WTC11 (cell line): Measurements from ENCODE around the gene SBK3. TPM values are rescaled to one million over a fixed set of nuclear protein-coding genes. Genes with fewer than 3 reads are reported as not detected.
"Not testable (repeated sequence)": the region's sequence is repeated elsewhere in the genome, so short reads cannot be mapped to it uniquely, and the experiment has no call there.

ENCODE experiments used
- ATAC-seq: fragments of 200-7000 bp; cut with Tn5 transposase; 2 replicates; pipeline ENCODE4 v1.10.0; 2021; ENCODE audit warnings: mild to moderate bottlenecking, moderate library complexity
- CTCF ChIA-PET: fragments of 300-600 bp; sonication (Branson Sonifier 250); formaldehyde crosslinking; loops from one replicate; lab custom pipeline; 2021; ENCODE audit warnings: antibody characterized with exemption; lab: Charles Lee
- POLR2A ChIA-PET: fragments of 350-600 bp; sonication (Branson Sonifier 250); formaldehyde crosslinking; loops from one replicate; lab custom pipeline; 2021; ENCODE audit warnings: antibody characterized with exemption; lab: Charles Lee
- DNase-seq: peaks from one replicate; pipeline ENCODE4 v3.0.0; 2021; ENCODE audit warnings: low spot score
- H3K27ac Mint-ChIP-seq: 2 replicates; pipeline ENCODE4 v1.8.0; 2021; ENCODE audit warnings: mixed read lengths
- H3K27me3 Mint-ChIP-seq: 2 replicates; pipeline ENCODE4 v1.8.0; 2021; ENCODE audit warnings: low read depth, mild to moderate bottlenecking, moderate library complexity, mixed read lengths
- H3K36me3 Mint-ChIP-seq: 2 replicates; pipeline ENCODE4 v1.8.0; 2021; ENCODE audit warnings: mixed read lengths
- H3K4me1 Mint-ChIP-seq: 2 replicates; pipeline ENCODE4 v1.8.0; 2022; ENCODE audit warnings: mixed read lengths
- H3K4me3 Mint-ChIP-seq: 2 replicates; pipeline ENCODE4 v1.8.0; 2021; ENCODE audit warnings: mild to moderate bottlenecking, moderate library complexity, mixed read lengths
- H3K9me3 Mint-ChIP-seq: 2 replicates; pipeline ENCODE4 v1.8.0; 2021; ENCODE audit warnings: mixed read lengths
- ETV6 ChIP-seq: sonication (generic); formaldehyde crosslinking; IDR thresholded peaks from 2 replicates; pipeline ENCODE4 v1.8.1; 2022; ENCODE audit warnings: mild to moderate bottlenecking, missing genetic modification reagents
- HMGA2 ChIP-seq: fragments of 250-450 bp; sonication (Bioruptor Pico); IDR thresholded peaks from 2 replicates; pipeline ENCODE4 v1.4.0; 2021; ENCODE audit warnings: mild to moderate bottlenecking, moderate library complexity
- SMAD3 ChIP-seq: sonication (generic); formaldehyde crosslinking; IDR thresholded peaks from 2 replicates; pipeline ENCODE4 v1.8.0; 2022; ENCODE audit warnings: missing genetic modification reagents, mild to moderate bottlenecking, borderline replicate concordance
- SP1 ChIP-seq: sonication (generic); formaldehyde crosslinking; conservative IDR thresholded peaks from 2 replicates; pipeline ENCODE4 v1.8.1; 2022; ENCODE audit warnings: missing genetic modification reagents
- ZNF121 ChIP-seq: sonication (generic); formaldehyde crosslinking; IDR thresholded peaks from 2 replicates; pipeline ENCODE4 v1.8.0; 2023; ENCODE audit warnings: missing genetic modification reagents
- total RNA-seq: library from RNA; stranded (reverse); gene quantifications from 3 replicates; pipeline ENCODE4 v1.2.3, GENCODE V29; 2021
- TF ChIP-seq, protein P1 (sequence below): sonication (generic); formaldehyde crosslinking; IDR thresholded peaks from 2 replicates; pipeline ENCODE4 v1.8.1; 2022; ENCODE audit warnings: mild to moderate bottlenecking, missing genetic modification reagents, moderate library complexity, borderline replicate concordance
- TF ChIP-seq, protein P2 (sequence below): sonication (generic); formaldehyde crosslinking; IDR thresholded peaks from 2 replicates; pipeline ENCODE4 v1.8.0; 2023; ENCODE audit warnings: mild to moderate bottlenecking, missing genetic modification reagents
- TF ChIP-seq, protein P3 (sequence below): sonication (generic); formaldehyde crosslinking; IDR thresholded peaks from 2 replicates; pipeline ENCODE4 v1.8.1; 2022; ENCODE audit warnings: low read depth, missing genetic modification reagents, borderline replicate concordance
- TF ChIP-seq, protein P4 (sequence below): sonication (generic); formaldehyde crosslinking; IDR thresholded peaks from 2 replicates; pipeline ENCODE4 v1.8.1; 2023; ENCODE audit warnings: mild to moderate bottlenecking, missing genetic modification reagents, moderate library complexity
- TF ChIP-seq, protein P5 (sequence below): sonication (generic); formaldehyde crosslinking; IDR thresholded peaks from 2 replicates; pipeline ENCODE4 v1.8.1; 2022; ENCODE audit warnings: missing genetic modification reagents, borderline replicate concordance
- TF ChIP-seq, protein P6 (sequence below): fragments of 250-450 bp; sonication (Bioruptor Pico); IDR thresholded peaks from 2 replicates; pipeline ENCODE4 v1.9.0; 2021; ENCODE audit warnings: moderate library complexity, mild to moderate bottlenecking, inconsistent platforms, borderline replicate concordance

SBK3 gene
- total RNA-seq, 1 experiment from 2014 or later = 0.90 TPM

DNA sequence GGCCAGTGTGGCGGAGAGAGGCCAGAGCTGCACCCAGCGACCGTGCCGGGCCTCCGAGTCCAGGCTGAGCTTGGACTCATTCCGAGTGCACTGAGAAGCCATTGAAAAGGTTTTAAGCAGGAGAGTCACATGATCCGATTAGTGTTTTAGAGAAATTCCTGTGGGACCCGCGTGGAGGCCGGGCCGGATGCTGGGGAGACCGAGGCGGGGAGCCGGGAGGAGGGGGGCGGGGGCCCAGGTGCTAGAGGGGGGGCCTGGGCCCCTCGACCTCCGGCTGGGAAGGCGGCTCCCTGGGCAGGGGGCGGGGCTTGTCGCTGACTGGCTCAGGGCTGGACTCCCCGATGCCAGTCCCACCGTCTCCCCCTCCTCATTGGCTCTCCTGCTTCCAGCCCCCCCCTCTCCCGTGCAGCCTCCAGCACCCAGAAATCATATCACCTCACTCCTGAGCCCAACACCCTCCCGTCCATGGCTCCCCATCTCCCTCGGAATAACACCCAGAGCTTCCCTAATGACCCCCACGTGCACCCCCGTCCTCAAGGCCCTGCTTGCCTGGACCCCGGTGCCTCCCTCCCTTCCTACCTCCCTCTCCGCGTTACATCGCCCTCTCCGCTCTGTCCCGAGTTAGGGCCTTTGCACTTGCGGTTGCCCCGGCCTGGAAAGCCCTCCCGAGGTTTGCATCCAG, 40.5 kb upstream of the SBK3 start (continued):
- TF ChIP-seq, protein P1, sequence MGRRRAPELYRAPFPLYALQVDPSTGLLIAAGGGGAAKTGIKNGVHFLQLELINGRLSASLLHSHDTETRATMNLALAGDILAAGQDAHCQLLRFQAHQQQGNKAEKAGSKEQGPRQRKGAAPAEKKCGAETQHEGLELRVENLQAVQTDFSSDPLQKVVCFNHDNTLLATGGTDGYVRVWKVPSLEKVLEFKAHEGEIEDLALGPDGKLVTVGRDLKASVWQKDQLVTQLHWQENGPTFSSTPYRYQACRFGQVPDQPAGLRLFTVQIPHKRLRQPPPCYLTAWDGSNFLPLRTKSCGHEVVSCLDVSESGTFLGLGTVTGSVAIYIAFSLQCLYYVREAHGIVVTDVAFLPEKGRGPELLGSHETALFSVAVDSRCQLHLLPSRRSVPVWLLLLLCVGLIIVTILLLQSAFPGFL = no peak
- TF ChIP-seq ETV6 (CRISPR knock-in tag) (0 out of 2 replicates have a peak, but pooled peaks have one; percentile 37), SMAD3 (CRISPR knock-in tag) (no peak), ZNF121 (CRISPR knock-in tag) (0 out of 2 replicates have a peak, but pooled peaks have one; percentile 26), HMGA2 (CRISPR knock-in tag) (no peak), SP1 (CRISPR knock-in tag) (peak; percentile 57)
- TF ChIP-seq, protein P2, sequence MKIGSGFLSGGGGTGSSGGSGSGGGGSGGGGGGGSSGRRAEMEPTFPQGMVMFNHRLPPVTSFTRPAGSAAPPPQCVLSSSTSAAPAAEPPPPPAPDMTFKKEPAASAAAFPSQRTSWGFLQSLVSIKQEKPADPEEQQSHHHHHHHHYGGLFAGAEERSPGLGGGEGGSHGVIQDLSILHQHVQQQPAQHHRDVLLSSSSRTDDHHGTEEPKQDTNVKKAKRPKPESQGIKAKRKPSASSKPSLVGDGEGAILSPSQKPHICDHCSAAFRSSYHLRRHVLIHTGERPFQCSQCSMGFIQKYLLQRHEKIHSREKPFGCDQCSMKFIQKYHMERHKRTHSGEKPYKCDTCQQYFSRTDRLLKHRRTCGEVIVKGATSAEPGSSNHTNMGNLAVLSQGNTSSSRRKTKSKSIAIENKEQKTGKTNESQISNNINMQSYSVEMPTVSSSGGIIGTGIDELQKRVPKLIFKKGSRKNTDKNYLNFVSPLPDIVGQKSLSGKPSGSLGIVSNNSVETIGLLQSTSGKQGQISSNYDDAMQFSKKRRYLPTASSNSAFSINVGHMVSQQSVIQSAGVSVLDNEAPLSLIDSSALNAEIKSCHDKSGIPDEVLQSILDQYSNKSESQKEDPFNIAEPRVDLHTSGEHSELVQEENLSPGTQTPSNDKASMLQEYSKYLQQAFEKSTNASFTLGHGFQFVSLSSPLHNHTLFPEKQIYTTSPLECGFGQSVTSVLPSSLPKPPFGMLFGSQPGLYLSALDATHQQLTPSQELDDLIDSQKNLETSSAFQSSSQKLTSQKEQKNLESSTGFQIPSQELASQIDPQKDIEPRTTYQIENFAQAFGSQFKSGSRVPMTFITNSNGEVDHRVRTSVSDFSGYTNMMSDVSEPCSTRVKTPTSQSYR (CRISPR knock-in tag) = 0 out of 2 replicates have a peak, but pooled peaks have one; percentile 13
- TF ChIP-seq, protein P3, sequence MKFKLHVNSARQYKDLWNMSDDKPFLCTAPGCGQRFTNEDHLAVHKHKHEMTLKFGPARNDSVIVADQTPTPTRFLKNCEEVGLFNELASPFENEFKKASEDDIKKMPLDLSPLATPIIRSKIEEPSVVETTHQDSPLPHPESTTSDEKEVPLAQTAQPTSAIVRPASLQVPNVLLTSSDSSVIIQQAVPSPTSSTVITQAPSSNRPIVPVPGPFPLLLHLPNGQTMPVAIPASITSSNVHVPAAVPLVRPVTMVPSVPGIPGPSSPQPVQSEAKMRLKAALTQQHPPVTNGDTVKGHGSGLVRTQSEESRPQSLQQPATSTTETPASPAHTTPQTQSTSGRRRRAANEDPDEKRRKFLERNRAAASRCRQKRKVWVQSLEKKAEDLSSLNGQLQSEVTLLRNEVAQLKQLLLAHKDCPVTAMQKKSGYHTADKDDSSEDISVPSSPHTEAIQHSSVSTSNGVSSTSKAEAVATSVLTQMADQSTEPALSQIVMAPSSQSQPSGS (CRISPR knock-in tag) = no peak
- TF ChIP-seq, protein P4, sequence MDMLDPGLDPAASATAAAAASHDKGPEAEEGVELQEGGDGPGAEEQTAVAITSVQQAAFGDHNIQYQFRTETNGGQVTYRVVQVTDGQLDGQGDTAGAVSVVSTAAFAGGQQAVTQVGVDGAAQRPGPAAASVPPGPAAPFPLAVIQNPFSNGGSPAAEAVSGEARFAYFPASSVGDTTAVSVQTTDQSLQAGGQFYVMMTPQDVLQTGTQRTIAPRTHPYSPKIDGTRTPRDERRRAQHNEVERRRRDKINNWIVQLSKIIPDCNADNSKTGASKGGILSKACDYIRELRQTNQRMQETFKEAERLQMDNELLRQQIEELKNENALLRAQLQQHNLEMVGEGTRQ (CRISPR knock-in tag) = peak; percentile 73

DNA sequence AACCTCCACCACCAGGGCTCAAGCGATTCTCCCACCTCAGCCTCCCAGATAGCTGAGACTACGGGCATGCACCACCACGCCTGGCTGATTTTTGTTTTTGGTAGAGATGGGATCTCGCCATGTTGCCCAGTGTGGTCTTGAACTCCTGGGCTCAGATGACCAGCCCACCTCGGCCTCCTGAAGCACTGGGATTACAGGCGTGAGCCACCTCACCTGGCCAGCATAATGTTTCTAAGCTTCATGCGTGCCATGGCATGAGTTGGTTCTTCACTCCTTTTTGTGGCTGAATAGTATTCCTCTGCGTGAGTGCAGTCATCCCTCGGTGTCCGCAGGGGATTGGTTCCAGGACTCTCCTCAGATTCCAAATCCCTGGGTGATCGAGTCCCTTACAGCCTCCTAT, 39.5 kb upstream of the SBK3 start:
- H3K27me3 Mint-ChIP-seq = peaks cover 28% of the 10 kb centered on the region
- no peaks in the 10 kb centered on the region for H3K9me3 Mint-ChIP-seq
- no peaks in the 10 kb centered on the region; the same call in 1 of the 2 replicates for H3K36me3 Mint-ChIP-seq
- ATAC-seq (no peak), DNase-seq (no peak)
- TF ChIP-seq, protein P5, sequence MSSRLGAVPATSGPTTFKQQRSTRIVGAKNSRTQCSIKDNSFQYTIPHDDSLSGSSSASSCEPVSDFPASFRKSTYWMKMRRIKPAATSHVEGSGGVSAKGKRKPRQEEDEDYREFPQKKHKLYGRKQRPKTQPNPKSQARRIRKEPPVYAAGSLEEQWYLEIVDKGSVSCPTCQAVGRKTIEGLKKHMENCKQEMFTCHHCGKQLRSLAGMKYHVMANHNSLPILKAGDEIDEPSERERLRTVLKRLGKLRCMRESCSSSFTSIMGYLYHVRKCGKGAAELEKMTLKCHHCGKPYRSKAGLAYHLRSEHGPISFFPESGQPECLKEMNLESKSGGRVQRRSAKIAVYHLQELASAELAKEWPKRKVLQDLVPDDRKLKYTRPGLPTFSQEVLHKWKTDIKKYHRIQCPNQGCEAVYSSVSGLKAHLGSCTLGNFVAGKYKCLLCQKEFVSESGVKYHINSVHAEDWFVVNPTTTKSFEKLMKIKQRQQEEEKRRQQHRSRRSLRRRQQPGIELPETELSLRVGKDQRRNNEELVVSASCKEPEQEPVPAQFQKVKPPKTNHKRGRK (CRISPR knock-in tag) = no peak
- TF ChIP-seq ZNF121 (CRISPR knock-in tag) = peak; percentile 94
- TF ChIP-seq, protein P6, sequence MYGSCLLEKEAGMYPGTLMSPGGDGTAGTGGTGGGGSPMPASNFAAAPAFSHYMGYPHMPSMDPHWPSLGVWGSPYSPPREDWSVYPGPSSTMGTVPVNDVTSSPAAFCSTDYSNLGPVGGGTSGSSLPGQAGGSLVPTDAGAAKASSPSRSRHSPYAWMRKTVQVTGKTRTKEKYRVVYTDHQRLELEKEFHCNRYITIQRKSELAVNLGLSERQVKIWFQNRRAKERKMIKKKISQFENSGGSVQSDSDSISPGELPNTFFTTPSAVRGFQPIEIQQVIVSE (CRISPR knock-in tag) = no peak
- no peak overlapping the region for H3K27ac Mint-ChIP-seq
- ChIA-PET CTCF (interaction anchor here (1.0 to 1.7 kb wide), 3 partner anchors 21 to 439 kb away, joined by 3 to 6 read pairs (median 5); no protein-coding TSS in a partner anchor), POLR2A (interaction anchor here (1.2 kb wide), 1 partner anchor 35 kb away, joined by 5 read pairs; no protein-coding TSS in a partner anchor)
- peak overlapping the region; percentile 75 for H3K4me3 Mint-ChIP-seq
- H3K4me1 Mint-ChIP-seq = peaks cover 21% of the 10 kb centered on the region

DNA sequence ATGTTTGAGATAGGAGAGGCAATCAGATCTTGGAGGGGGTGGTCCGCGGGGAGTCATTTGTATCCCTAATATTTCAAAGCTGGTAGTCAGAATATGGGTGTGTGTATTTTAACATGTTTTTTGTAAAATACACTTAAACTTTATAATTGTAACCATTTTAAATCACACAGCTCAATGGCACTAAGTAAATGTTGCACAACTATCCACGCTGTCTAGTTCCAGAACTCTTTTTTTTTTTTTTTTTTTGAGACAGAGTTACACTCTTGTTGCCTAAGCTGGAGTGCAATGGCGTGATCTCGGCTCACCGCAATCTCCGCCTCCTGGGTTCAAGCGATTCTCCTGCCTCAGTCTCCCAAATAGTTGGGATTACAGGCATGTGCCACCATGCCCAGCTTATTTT, 38.6 kb upstream of the SBK3 start:
- DNase-seq, H3K27ac Mint-ChIP-seq, H3K4me3 Mint-ChIP-seq, ATAC-seq, H3K36me3 Mint-ChIP-seq, H3K9me3 Mint-ChIP-seq: not testable (repeated sequence)
- H3K27me3 Mint-ChIP-seq = peaks cover 24% of the 10 kb centered on the region
- H3K4me1 Mint-ChIP-seq = peaks cover 20% of the 10 kb centered on the region
- ChIA-PET POLR2A (interaction anchor here (0.6 kb wide), 1 partner anchor 88 kb away, joined by 3 read pairs; no protein-coding TSS in a partner anchor), CTCF (interaction anchor here (0.6 to 1.7 kb wide), 5 partner anchors 22 to 1920 kb away, joined by 3 to 6 read pairs (median 4); no protein-coding TSS in a partner anchor)

DNA sequence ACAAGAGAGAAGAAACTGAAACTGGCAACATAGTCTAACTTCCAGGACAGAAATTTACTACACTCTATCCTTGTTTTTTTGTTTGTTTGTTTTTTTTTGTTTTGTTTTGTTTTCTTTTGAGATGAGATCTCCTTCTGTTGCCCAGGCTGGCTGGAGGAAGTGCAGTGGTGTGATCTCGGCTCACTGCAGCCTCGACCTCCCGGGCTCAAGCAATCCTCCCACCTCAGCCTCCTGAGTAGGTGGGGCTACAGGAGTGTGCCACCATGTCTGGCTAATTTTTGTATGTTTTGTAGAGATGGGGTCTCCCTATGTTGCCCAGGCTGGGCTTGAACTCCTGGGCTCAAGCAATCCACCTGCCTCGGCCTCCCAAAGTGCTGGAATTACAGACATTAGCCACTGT, 36.9 kb upstream of the SBK3 start:
- not testable (repeated sequence) for H3K27ac Mint-ChIP-seq

More for the DNA sequence above, 36.9 kb upstream of the SBK3 start:
- H3K36me3 Mint-ChIP-seq, H3K4me3 Mint-ChIP-seq, DNase-seq, H3K9me3 Mint-ChIP-seq, POLR2A ChIA-PET, ATAC-seq: not testable (repeated sequence)
- Mint-ChIP-seq H3K4me1 (peaks cover 18% of the 10 kb centered on the region), H3K27me3 (peaks cover 24% of the 10 kb centered on the region)
- CTCF ChIA-PET = interaction anchor here (1.5 kb wide), 1 partner anchor 114 kb away, joined by 5 read pairs; no protein-coding TSS in a partner anchor
